Stomach (tissue), 9 donors: ENCODE measurements around the gene NPL. TPM values are rescaled to one million over a fixed set of nuclear protein-coding genes. Genes with fewer than 3 reads are reported as not detected.

Experiments used
- DNase-seq, 2 donors: peaks; one replicate each; pipeline versions ENCODE4 v3.0.0 to v3.0.0-alpha.2; 2013 to 2019
- H3K27ac ChIP-seq, 5 donors: fragments of 200-600 bp in 4 of 5; sonication (generic) in 4 of 5; one replicate each; pipeline ENCODE4 v1.5.1; 2013 to 2019; ENCODE audit warnings: mild to moderate bottlenecking in 1 of 5, moderate library complexity in 1 of 5
- H3K27me3 ChIP-seq, 3 donors: fragments of 200-600 bp; sonication (generic); one replicate each; pipeline ENCODE4 v1.5.1; 2017 to 2019; ENCODE audit warnings: mixed run types in 1 of 3
- H3K36me3 ChIP-seq, 4 donors: fragments of 200-600 bp; sonication (generic); 1 replicate in 3 of 4; 2 replicates in 1 of 4; pipeline ENCODE4 v1.5.1; 2016 to 2019
- H3K4me1 ChIP-seq, 4 donors: fragments of 200-600 bp; sonication (generic); one replicate each; pipeline ENCODE4 v1.5.1; 2016 to 2019
- H3K4me3 ChIP-seq, 4 donors: fragments of 200-600 bp; sonication (generic) in 3 of 4; one replicate each; pipeline ENCODE4 v1.5.1; 2016 to 2019; ENCODE audit warnings: mild to moderate bottlenecking in 1 of 4
- H3K9me3 ChIP-seq, 4 donors: fragments of 200-600 bp; sonication (generic); one replicate each; pipeline ENCODE4 v1.5.1; 2016 to 2019
- CTCF ChIP-seq, 7 experiments: fragments of 450-650 bp in 4 of 7; fragments of 200-600 bp in 3 of 7; sonication (generic) in 3 of 7; IDR thresholded peaks; one replicate each; pipeline ENCODE4 v1.5.1; 2016 to 2019; ENCODE audit warnings: antibody characterized with exemption in 7 of 7, control low read depth in 2 of 7, mild to moderate bottlenecking in 1 of 7
- EP300 ChIP-seq: sonication (generic); formaldehyde crosslinking; IDR thresholded peaks from one replicate; pipeline ENCODE4 v1.6.1; 2017; ENCODE audit warnings: antibody characterized with exemption
- POLR2A ChIP-seq, 4 donors: fragments of 450-650 bp; IDR thresholded peaks; one replicate each; pipeline ENCODE4 v1.6.1; 2016; ENCODE audit warnings: antibody characterized with exemption in 4 of 4, control low read depth in 2 of 4, mild to moderate bottlenecking in 1 of 4, moderate library complexity in 1 of 4
- POLR2AphosphoS5 ChIP-seq, 3 donors: sonication (generic); formaldehyde crosslinking; IDR thresholded peaks; one replicate each; pipeline ENCODE4 v1.6.1; 2016; ENCODE audit warnings: antibody characterized with exemption in 3 of 3
- WGBS, 5 donors: extraction: QIAGEN DNeasy Blood & Tissue Kit in 3 of 5; methylation state at CpG; one replicate each; pipeline versions ENCODE4 v1.1.5 to v1.1.7; 2013 to 2018; 5-methylcytosine and 5-hydroxymethylcytosine counted together
- intact Hi-C: fragments of 100-400 bp; cut with DNase I; formaldehyde crosslinking; loops from one replicate; pipeline ENCODE4 v1.15.1; 2023; ENCODE audit warnings: low total_unique reads
- polyA plus RNA-seq, 3 donors: library from polyadenylated mRNA; stranded (reverse); fragments of 200-250 nt; gene quantifications; one replicate each; pipeline ENCODE4 v1.2.3, GENCODE V29; 2013
- total RNA-seq, 5 donors: library from RNA; depleted of rRNA; stranded (reverse); fragments of >200 nt; gene quantifications; one replicate each; pipeline versions ENCODE4 v1.1.0 to v1.2.3, GENCODE V29; 2014 to 2016
- donor health status: healthy with polysubstance abuse.
- donor health status: Bipolar disorder and iron deficiency.
- donor health status: healthy.

The NPL gene
- total and polyA plus RNA-seq, 8 donors = 0.45 to 48.5 (median 6.0) TPM

- peaks cover 37 to 83% (median 76%) of the 10 kb centered on the region in 4 donors for H3K36me3 ChIP-seq
- no peaks in the 10 kb centered on the region for H3K9me3 ChIP-seq
- no peak overlapping the region for H3K27ac ChIP-seq
- no peak for DNase-seq
- H3K4me3 ChIP-seq = no peak overlapping the region
- H3K27me3 ChIP-seq = no peaks in the 10 kb centered on the region
- WGBS, 5 donors = 70 to 79% (median 77%) methylated on average over 5 of the region's 5 CpGs
- intact Hi-C loops = no loop called here
- TF ChIP-seq CTCF (IDR thresholded peaks at IDR 0.05) (no peak), POLR2A (IDR thresholded peaks at IDR 0.05) (no peak), POLR2AphosphoS5 (IDR thresholded peaks at IDR 0.05) (no peak), EP300 (no peak)
- peaks cover 12 to 63% (median 39%) of the 10 kb centered on the region in 4 donors for H3K4me1 ChIP-seq
Observed at GRCh38 chr1:182845894-182846293, 56.3 kb downstream of the NPL start.

GRCh38 chr1:182847105-182847504 lies 57.5 kb downstream of the NPL start:
- Histone ChIP-seq H3K27ac (no peak overlapping the region), H3K9me3 (no peaks in the 10 kb centered on the region), H3K27me3 (no peaks in the 10 kb centered on the region), H3K36me3 (peaks cover 46 to 95% (median 88%) of the 10 kb centered on the region in 4 donors), H3K4me3 (no peak overlapping the region), H3K4me1 (peaks cover 0 to 52% (median 26%) of the 10 kb centered on the region in 4 donors)
- DNase-seq = no peak
- intact Hi-C loops = no loop called here
- TF ChIP-seq POLR2A (IDR thresholded peaks at IDR 0.05) (no peak), EP300 (no peak), POLR2AphosphoS5 (IDR thresholded peaks at IDR 0.05) (no peak)

GRCh38 chr1:182848736-182849135 lies 59.2 kb downstream of the NPL start:
- Histone ChIP-seq H3K9me3 (no peaks in the 10 kb centered on the region), H3K27ac (no peak overlapping the region), H3K4me3 (no peak overlapping the region), H3K4me1 (peaks cover 0 to 36% (median 15%) of the 10 kb centered on the region in 4 donors), H3K36me3 (peaks cover 56 to 100% (median 99%) of the 10 kb centered on the region in 4 donors), H3K27me3 (no peaks in the 10 kb centered on the region)
- DNase-seq = no peak
- intact Hi-C loops = no loop called here
- WGBS, 5 donors = 97 to 99% (median 98%) methylated on average over 2 of the region's 2 CpGs
- TF ChIP-seq CTCF (IDR thresholded peaks at IDR 0.05) (no peak), POLR2AphosphoS5 (IDR thresholded peaks at IDR 0.05) (no peak), EP300 (no peak), POLR2A (IDR thresholded peaks at IDR 0.05) (no peak)

- DNase-seq = no peak
- 83 to 98% (median 96%) methylated on average over 4 of the region's 4 CpGs for WGBS, 5 donors
- intact Hi-C loops = no loop called here
- Histone ChIP-seq H3K9me3 (no peaks in the 10 kb centered on the region), H3K27me3 (no peaks in the 10 kb centered on the region), H3K36me3 (peaks cover 58 to 100% (median 100%) of the 10 kb centered on the region in 4 donors), H3K4me1 (peaks cover 0 to 20% (median 8%) of the 10 kb centered on the region in 4 donors), H3K27ac (no peak overlapping the region), H3K4me3 (no peak overlapping the region)
- TF ChIP-seq POLR2AphosphoS5 (IDR thresholded peaks at IDR 0.05) (no peak), CTCF (IDR thresholded peaks at IDR 0.05) (no peak), POLR2A (IDR thresholded peaks at IDR 0.05) (no peak), EP300 (no peak)
Observed at GRCh38 chr1:182850319-182850718, 60.7 kb downstream of the NPL start.

- peaks cover 66 to 100% (median 100%) of the 10 kb centered on the region in 4 donors for H3K36me3 ChIP-seq
- no peak overlapping the region for H3K4me3 ChIP-seq
- no peak for DNase-seq
- no peak overlapping the region for H3K27ac ChIP-seq
- intact Hi-C loops = no loop called here
- WGBS, 5 donors = 80 to 94% (median 84%) methylated on average over 1 of the region's 1 CpG
- H3K27me3 ChIP-seq = no peaks in the 10 kb centered on the region
- H3K9me3 ChIP-seq = no peaks in the 10 kb centered on the region
- peaks cover 0 to 25% (median 7%) of the 10 kb centered on the region in 4 donors for H3K4me1 ChIP-seq
- TF ChIP-seq POLR2AphosphoS5 (IDR thresholded peaks at IDR 0.05) (no peak), POLR2A (IDR thresholded peaks at IDR 0.05) (no peak), EP300 (no peak)
Observed at GRCh38 chr1:182851825-182852224, 62.3 kb downstream of the NPL start.
